Fibroblast of skin of right biceps (primary cell): ENCODE results near the gene IL4I1.
A peak's percentile ranks its signal among the peaks of the same experiment; 100 is the strongest.
"Not testable (repeated sequence)": the region's sequence is repeated elsewhere in the genome, so short reads cannot be mapped to it uniquely, and the experiment has no call there.

Source experiments
- DNase-seq: peaks from one replicate; pipeline ENCODE4 v3.0.0-alpha.2; 2013

IL4I1 gene, protein sequence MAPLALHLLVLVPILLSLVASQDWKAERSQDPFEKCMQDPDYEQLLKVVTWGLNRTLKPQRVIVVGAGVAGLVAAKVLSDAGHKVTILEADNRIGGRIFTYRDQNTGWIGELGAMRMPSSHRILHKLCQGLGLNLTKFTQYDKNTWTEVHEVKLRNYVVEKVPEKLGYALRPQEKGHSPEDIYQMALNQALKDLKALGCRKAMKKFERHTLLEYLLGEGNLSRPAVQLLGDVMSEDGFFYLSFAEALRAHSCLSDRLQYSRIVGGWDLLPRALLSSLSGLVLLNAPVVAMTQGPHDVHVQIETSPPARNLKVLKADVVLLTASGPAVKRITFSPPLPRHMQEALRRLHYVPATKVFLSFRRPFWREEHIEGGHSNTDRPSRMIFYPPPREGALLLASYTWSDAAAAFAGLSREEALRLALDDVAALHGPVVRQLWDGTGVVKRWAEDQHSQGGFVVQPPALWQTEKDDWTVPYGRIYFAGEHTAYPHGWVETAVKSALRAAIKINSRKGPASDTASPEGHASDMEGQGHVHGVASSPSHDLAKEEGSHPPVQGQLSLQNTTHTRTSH

DNA sequence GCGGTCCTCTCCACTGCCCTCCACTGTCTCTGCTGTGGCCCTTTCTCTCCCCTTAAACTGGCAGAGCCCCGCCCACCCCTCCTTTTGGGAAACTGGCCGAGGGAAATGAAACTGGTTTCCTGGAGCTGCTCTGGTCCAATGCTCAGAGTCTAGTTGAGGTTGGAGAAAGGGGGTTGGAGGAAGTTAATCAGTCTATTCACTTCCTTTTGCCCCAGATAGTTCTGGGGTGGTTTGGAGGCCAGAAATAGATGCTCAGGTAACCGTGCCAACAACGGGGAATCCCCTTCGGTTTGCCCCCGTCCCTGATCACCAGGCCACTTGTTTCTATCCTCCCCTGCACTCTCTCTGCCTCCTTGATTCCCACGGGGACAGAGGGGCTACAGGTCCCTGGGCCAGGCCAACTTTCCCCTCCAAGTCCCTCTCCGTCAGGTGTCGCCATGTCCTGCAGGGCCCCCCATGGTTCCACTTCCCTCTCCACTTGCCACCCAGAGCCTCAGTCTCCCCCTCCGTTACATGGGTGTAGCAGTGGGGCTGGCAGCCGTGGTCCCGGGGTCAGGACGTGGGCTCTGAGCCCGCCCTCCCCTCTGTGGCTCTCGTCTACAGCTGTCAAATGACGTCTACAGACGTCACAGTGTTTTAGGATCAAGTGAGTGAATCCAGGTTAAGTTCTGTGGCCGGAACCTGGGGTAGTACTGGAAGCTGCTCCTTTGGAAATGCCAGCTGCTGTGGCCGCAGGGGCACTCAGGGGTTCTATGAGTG lies at the start of gene IL4I1:
Gene IL4I1 (minus strand): TSS at position 25 of the 759 bp plus-strand sequence. CDS start 727 bp downstream, outside the sequence.
- DNase-seq = peak; percentile 11

DNA sequence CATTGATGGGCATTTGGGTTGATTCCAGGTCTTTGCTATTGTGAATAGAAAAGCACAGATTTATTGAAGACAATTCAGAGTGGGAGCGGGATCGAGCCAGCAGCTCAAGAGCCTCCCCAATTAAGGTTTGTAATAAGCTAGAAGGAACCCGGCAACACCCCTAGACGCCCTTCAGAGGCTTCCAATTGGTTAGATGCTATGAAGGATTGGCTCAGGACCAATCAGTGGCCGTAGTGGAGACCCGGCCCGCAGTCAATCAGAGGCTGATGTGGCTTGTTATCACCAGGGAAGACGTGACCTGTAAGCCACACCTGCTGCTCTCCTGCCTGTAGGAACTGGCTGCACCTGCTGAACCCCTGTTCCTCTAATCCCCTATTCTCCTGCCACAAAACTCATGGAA lies 49.7 kb upstream of the IL4I1 start:
- DNase-seq = no peak

DNA sequence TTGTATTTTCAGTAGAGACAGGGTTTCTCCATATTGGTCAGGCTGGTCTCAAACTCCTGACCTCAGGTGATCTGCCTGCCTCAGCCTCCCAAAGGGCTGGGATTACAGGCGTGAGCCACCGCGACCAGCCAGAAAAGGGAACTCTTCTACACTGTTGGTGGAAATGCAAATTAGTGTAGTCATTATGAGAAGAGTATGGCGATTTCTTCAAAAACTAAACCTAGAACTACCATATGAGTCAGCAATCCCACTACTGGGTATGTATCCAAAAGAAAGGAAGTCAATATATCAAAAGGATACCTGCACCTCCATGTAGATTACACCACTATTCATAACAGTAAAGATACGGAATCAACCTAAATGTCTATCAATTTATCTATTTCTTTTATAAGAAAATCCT lies 47.9 kb upstream of the IL4I1 start:
- DNase-seq = not testable (repeated sequence)

DNA sequence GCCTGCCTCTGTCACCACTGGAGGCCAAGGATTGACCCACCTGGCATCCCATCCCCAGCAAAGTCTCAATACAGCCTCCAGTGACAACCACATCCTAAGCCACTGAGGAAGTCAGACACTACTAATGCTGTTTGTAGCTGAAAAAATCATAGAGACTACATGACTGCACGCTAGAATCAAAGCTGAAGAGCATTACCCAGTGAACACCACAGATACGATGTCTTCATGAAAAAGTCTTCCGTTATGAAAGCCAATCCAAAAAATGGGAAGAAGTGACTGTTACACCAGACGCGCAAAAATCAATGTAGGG lies 43.8 kb upstream of the IL4I1 start:
- DNase-seq = no peak

DNA sequence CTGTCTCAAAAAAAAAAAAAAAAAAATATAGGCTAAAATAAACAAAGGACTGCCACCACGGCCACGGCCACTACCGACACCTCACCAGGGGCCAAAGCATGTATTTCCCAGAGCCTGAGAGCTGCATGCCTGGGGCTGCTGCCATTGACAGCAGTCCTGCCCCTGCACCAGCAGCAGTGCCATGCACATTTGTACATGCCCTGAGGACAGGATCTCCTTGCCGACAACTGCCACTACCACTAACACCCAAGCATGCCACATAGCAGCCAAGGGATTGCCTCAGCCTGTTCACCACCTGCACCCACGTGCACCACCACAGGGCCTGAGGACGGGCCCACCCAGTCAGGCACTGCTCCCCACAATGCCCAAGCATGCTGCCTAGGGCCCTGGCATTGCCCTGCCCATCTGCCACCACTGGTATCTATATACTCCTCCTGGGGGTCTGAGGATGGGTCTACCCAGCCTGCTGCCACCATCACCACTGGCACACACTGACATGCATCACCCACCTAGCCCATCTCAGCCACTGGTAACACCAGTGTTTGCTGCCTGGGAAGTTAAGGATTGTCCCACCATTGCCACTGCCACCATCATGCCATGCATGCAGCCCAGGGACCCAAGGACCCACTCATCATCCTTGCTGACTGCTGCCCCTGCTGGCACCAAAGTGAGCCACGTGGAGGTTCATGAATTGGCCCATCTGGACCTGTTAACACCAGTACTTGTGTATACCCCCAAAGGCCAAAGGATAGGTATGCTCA lies 43.2 kb upstream of the IL4I1 start:
- no peak for DNase-seq

DNA sequence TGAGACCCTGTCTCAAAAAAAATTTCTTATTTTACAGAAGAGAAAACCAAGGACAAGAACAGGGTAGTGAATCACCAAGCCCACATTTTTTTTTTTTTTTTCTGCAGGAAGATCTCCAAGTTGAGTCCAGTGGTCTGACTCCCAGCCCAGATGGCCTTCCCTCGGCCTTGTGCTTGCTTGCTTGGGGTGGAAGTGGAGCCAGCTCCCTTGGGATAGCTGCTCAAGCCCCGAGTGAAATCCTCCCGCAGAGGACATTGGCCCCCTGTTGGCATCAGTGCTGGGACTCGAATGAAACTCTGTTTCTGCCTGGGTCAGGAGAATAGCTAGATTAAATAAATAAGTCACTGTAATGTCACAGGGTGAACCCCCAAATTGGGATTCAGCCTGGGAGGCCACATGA lies 42.0 kb upstream of the IL4I1 start:
- no peak for DNase-seq

DNA sequence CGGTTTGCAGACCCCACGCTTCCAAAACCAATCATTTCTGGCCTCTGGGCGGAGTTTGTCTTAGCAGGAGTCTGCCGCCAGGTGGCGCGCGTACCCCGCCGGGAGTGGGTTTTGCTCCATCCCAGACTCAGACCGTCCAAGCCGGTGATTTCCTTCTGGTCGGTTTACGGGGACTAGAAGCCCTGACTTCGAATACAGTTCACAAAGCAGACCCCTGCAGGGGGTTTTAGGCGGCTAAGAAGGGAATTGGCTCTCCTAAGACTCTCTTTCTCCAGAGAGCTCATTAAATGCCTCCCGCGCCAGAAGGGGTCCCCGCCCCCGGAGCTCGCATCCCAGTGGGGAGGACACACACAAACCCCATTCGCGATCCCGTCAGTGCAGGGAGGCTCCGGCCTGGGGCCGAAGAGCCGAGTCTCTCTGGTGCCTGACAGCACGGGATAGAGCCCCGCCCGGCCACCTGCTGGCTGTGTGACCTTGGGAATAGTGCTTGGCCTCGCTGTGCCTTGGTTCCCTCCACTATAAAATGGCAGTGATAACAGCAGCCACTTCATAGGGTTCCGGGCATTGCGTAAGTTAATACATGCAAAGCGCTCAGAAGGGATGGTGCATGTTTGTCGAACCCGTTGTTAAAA lies 41.2 kb upstream of the IL4I1 start:
- DNase-seq = peak; percentile 64

DNA sequence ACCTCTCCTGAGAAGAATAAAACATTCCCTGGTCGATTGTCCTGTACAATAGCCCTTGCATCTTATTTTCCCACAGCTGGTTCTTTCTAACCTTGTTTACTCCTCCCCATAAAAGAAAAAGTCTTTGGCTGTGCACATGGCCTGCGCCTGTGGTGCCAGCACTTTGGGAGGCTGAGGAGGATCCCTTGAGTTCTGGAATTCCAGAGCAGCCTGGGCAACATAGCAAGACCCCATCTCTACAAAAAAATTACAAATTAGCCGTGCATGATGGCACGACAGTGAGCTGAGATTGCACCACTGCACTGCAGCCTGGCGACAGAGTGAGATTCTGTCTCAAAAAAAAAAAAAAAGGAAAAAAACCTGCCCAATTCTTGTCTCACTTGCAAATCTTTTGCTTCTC lies 39.9 kb upstream of the IL4I1 start:
- no peak for DNase-seq

DNA sequence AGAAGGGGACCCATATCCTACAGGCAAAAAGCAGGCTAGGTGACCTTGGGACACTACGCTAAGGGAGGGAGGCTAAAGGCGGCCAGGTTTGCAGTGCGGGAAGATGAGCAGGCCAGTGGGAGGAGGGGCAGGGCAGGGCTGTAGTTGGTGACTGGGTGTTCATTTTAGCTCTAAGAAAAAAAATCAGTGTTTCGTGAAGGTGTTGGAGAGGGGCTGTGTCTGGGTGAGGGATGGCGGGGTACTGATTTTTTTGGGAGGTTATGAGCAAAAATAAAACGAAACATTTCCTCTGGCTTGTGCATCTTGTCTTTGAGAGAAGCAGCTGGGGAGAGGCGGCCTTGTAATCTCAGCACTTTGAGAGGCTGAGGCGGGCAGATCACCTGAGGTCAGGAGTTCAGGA lies 37.0 kb upstream of the IL4I1 start:
- DNase-seq = no peak

DNA sequence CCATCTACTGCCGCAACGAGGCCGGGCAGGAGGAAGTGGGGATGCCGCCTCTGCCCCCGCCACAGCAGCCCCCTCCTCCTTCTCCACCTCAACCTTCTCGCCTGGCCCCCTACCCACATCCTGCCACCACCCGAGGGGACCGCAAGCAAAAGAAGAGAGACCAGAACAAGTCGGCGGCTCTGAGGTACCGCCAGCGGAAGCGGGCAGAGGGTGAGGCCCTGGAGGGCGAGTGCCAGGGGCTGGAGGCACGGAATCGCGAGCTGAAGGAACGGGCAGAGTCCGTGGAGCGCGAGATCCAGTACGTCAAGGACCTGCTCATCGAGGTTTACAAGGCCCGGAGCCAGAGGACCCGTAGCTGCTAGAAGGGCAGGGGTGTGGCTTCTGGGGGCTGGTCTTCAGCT lies 36.0 kb upstream of the IL4I1 start:
- no peak for DNase-seq

DNA sequence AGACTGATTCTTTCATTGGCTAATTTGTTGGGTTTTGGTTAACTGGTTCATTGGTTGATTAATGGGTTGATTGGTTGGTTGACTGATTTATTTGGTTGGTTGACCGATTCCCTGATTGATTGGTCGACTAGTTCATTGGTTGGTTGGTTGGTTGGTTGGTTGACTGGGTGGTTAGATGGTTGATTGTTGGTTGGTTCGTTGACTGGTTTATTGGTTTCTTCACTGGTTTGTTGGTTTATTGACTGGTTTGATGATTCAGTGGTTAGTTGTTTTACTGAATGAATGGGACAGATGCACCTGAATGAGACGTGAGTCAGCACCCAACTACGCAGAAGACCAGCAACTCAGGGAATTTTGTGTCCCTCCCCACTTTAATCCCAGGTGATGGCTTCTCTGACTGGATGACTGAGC lies 35.4 kb upstream of the IL4I1 start:
- DNase-seq = no peak

DNA sequence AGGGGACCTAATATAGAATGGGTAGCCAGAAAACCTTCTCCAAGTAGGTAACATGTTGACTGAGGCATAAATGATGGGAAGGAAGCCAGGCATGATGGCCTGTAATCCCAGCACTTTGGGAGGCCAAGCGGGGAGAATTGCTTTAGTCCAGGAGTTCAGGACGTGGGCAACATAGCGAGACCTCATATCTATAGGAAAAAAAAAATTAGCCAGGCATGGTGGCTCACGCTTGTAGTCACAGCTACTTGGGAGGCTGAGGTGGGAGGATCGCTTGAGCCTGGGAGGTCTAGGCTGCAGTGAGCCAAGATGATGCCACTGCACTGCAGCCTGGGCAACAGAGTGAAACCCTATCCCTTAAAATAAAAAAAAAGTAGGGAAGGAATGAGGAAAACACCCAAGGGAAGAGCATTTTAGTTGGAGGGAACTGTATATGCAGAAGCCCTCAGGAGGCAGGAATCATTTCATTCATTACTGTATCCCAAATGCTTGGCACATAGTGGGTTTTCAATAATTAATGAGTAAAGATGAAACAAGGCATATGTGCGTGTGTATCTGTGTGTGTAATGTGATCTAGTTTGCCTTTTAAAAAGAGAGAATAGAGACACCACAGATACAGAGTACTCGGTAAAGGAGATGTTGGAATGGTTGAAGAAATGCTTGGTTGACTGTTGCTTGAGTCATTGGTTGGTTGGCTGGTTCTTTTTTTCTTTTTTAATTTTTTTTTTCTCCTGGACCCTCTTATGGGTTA lies 34.8 kb upstream of the IL4I1 start:
- no peak for DNase-seq

DNA sequence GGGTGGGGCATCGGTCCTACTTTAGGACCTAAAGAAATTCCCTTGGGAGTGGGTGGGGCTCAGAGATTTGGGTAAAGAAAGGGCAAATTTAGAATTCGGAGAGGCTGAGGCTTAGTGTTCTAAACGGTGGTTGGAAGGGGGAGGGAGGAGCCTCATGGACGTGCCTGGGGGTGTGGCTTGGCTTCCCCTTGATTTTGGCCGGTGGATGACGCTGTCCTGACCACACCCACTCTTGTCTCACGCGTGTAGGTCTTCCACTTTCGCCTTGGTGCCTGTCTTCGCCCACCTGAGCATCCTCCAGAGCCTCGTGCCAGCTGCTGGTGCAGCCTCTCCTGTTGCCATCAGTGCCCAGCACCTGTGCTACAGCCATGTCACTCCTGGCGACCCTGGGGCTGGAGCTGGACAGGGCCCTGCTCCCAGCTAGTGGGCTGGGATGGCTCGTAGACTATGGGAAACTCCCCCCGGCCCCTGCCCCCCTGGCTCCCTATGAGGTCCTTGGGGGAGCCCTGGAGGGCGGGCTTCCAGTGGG lies 33.9 kb upstream of the IL4I1 start:
- peak; percentile 24 for DNase-seq

DNA sequence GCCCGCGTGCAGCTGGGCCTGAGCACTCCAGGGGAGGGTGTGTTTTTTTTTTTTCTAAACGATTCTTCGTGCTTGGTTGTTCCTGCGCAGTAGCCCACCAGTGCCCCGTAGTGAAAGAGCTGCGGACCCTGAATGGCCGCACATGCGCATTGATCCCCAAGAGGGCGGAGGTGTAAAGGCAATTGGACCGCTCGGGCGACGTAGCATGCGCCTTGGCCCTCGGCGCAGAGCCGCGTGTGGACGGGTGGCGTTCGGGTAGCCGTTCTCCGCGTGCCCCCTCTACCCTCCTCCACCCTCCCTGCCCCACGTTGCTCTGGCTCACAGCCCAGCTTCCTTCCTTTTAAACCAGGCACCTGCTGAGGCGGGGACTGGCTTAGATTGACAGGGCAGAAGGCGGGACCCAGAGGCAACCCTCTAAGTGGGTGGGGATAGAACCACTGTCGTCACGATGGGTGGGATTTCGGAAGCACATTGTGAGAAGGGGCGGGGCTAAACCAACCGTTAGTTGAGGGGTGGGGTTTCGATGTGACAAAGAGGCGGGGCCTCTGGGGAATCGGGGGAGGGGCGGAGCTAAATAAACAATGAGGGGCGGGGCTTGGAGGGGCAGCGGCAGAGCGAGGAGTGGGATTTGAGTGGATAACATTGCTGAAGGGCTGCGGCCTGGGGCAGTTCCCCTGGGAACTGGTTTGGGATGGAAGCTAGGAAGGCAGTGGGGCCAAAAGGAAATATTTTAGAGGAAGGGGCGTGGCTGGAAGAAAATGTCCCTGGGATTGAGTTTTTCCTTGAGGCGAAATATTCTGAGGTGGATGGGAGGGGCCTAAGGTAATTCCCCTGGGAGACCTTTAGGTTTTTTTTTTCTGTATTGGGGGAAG lies 33.2 kb upstream of the IL4I1 start:
- peak; percentile 95 for DNase-seq

DNA sequence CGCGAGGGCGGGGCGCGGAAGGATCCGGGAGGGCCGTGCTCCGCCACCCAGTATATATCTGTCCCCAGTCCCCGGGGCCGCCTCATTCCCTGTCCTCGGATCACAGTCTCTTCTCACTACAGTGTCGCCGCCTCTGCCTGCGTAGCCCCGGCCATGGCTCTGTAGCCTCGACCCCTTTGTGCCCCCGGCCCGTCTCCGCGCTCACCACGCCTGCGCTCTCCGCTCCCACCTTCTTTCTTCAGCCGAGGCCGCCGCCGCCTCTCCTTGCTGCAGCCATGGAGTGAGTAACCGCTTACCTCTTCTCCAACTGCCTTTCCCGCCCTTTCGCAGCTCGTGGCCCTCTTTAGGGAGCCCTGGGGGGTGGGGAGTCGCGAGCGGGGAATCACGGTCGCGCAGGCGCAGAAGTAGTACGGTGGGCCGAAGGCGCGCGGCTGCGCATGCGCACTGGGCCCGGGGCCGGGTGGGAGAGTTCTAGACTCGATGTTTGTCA lies 32.5 kb upstream of the IL4I1 start, which contains the start of the genes ATF5 and NUP62:
Gene ATF5 (plus strand): TSS at position 85 of the 490 bp plus-strand sequence. CDS start 1,646 bp downstream, outside the sequence.
Gene NUP62 (minus strand): TSS at position 384 of the 490 bp plus-strand sequence. CDS start 19,697 bp downstream, outside the sequence.
- peak; percentile 90 for DNase-seq

DNA sequence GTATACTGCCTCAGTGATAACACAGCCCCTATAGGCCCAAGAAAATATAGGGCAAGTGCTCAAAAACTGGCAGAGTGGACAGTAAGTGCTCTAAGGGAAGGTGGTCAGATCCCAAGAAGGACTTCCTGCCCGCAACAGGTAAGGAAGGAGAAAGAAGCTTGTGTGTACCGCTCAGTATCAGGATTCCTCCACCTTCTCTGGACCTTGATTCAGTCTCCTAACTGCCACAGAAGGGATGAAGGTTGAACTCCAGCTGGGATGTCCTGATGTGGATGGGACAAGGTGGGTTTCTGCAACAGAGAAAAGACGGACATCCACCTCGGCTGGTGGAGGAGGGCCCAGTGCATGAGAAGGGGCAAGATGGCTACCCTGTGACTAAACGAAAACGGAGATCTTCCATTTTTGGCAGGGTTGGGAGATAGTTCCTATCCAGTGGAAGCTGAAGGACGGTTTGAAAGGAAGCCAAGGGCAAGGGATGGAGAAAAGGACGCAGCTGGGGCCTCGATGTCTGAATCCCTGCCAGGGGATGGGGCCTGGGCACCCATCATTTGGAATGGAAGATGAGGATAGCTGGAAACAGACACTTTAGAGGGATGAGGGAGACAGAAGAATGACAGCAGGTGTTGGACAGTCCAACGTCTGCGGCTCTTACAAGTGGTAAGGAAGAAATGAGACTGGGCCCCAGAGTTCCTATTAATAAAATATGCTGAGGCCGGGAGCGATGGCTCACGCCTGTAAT lies 31.0 kb upstream of the IL4I1 start:
- DNase-seq = no peak

DNA sequence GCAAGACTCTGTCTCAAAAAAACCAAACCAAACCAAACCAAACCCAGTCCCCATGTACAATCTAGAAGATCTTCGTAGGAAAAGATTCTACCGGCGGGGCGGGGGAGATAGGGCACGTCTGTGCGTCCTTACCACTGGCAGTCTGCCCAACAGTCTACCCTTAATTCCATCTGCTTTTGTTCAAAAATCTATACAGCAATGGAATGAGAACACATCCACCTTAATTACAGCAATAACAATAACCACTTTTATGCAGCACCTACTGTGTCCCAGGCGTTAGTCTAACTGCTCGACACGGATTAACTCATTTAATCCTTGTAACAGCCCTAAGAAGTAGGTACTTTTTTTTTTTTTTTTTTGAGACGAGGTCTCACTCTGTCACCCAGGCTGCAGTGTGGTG lies 29.8 kb upstream of the IL4I1 start:
- DNase-seq = no peak

DNA sequence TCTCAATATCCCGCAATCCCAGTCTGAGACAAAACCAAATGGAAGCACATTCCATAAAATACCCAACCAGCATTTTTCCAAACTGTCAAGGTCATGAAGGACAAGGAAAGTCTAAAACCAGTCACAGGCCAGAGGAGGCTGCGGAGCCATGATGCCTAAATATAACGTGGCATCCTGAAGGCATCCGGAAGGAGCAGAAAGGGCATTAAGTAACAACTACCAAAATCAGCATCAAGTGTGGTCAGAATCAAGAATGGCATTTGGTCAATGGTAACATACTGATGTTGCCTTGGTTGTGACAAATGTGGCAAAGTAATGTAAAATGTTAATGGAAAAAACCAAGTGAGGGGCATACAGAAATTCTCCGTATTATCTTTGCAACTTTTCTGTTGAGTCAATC lies 28.8 kb upstream of the IL4I1 start:
- DNase-seq = no peak

DNA sequence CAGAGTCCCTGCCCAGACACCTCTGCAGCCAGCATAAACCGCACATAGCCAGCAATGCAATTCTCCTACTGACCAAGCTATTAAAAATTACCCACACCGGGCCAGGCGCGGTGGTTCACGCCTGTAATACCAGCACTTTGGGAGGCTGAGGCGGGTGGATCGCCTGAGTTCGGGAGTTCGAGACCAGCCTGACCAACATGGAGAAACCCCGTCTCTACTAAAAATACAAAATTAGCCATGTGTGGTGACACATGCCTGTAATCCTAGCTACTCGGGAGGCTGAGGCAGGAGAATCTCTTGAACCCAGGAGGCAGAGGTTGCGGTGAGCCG lies 28.2 kb upstream of the IL4I1 start:
- not testable (repeated sequence) for DNase-seq
